Testis (tissue), 2 donors: ENCODE data around the gene NAIF1.

ENCODE experiments used
- CTCF ChIP-seq, 3 experiments: fragments of 450-650 bp in 2 of 3; fragments of 200-600 bp in 1 of 3; sonication (generic) in 1 of 3; IDR thresholded peaks; one replicate each; pipeline ENCODE4 v1.5.1; 2016 to 2019; ENCODE audit warnings: antibody characterized with exemption in 3 of 3, mild to moderate bottlenecking in 2 of 3, moderate library complexity in 1 of 3
- POLR2A ChIP-seq: fragments of 450-650 bp; IDR thresholded peaks from one replicate; pipeline ENCODE4 v1.6.1; 2017; ENCODE audit warnings: antibody characterized with exemption, mild to moderate bottlenecking, moderate library complexity

- TF ChIP-seq CTCF (IDR thresholded peaks at IDR 0.05), result no peak
- no peak for TF ChIP-seq POLR2A
These were observed 15.0 kb downstream of the NAIF1 start for GRCh38 chr9:128051932-128052709.
